PC-3 (cell line): ENCODE measurements around the gene ARHGAP19. TPM values are rescaled to one million over a fixed set of nuclear protein-coding genes. Genes with fewer than 3 reads are reported as not detected.

Source experiments
- ATAC-seq: fragments of 200-7000 bp; cut with Tn5 transposase; 2 replicates; pipeline ENCODE4 v1.9.1; 2020; ENCODE audit warnings: mild to moderate bottlenecking, moderate library complexity
- Bru-seq: library from RNA; stranded (reverse); fragments of 400-500 nt; gene quantifications from one replicate; lab custom pipeline; 2021; lab: Mats Ljungman, UMichigan
- BruChase-seq, 2 experiments: library from RNA; stranded (reverse); fragments of 400-500 nt; gene quantifications; one replicate each; lab custom pipeline; 2021; lab: Mats Ljungman, UMichigan
- BruUV-seq: library from RNA; stranded (reverse); fragments of 400-500 nt; replicated peaks from 2 replicates; lab custom pipeline; 2021; lab: Mats Ljungman, UMichigan
- CTCF ChIA-PET: fragments of 300-600 bp; sonication (Branson Sonifier 250); formaldehyde crosslinking; loops from one replicate; lab custom pipeline; 2022; ENCODE audit warnings: antibody characterized with exemption; lab: Charles Lee
- POLR2A ChIA-PET: fragments of 300-600 bp; sonication (Branson Sonifier 250); formaldehyde crosslinking; loops from one replicate; lab custom pipeline; 2022; ENCODE audit warnings: antibody characterized with exemption; ENCODE audit not compliant: unreplicated experiment; lab: Charles Lee
- DNase-seq: peaks from one replicate; pipeline ENCODE4 v3.0.0-alpha.2; 2015
- H2AFZ ChIP-seq: fragments of 300-600 bp; sonication (generic); 2 replicates; pipeline ENCODE4 v1.6.0; 2016; ENCODE audit warnings: antibody characterized with exemption, low read length
- H3F3A ChIP-seq: fragments of 300-600 bp; sonication (generic); one replicate; pipeline ENCODE4 v1.6.0; 2017; ENCODE audit warnings: antibody characterized with exemption, low read length, control low read depth, mild to moderate bottlenecking; ENCODE audit not compliant: unreplicated experiment
- H3K27ac ChIP-seq: fragments of 300-600 bp; sonication (generic); 2 replicates; pipeline ENCODE4 v1.5.1; 2016; ENCODE audit warnings: mild to moderate bottlenecking, low read length
- H3K27me3 ChIP-seq: fragments of 300-600 bp; sonication (generic); 2 replicates; pipeline ENCODE4 v1.6.1; 2016; ENCODE audit warnings: low read length, mixed read lengths
- H3K36me3 ChIP-seq: fragments of 300-600 bp; sonication (generic); 2 replicates; pipeline ENCODE4 v1.6.1; 2016; ENCODE audit warnings: low read depth, mixed run types, low read length, mixed read lengths
- H3K4me1 ChIP-seq: fragments of 300-600 bp; sonication (generic); 2 replicates; pipeline ENCODE4 v1.5.1; 2016; ENCODE audit warnings: low read length; ENCODE audit not compliant: insufficient read depth
- H3K4me2 ChIP-seq: fragments of 300-600 bp; sonication (generic); 2 replicates; pipeline ENCODE4 v1.6.0; 2016; ENCODE audit warnings: low read length
- H3K4me3 ChIP-seq: fragments of 300-600 bp; sonication (generic); 2 replicates; pipeline ENCODE4 v1.5.1; 2016; ENCODE audit warnings: mild to moderate bottlenecking, low read length, mixed read lengths
- H3K79me2 ChIP-seq: fragments of 300-600 bp; sonication (generic); 2 replicates; pipeline ENCODE4 v1.6.1; 2017; ENCODE audit warnings: low read length, mixed read lengths
- H3K9ac ChIP-seq: fragments of 300-600 bp; sonication (generic); 2 replicates; pipeline ENCODE4 v1.6.0; 2016; ENCODE audit warnings: mild to moderate bottlenecking, low read length
- H3K9me2 ChIP-seq: fragments of 300-600 bp; sonication (generic); replicated peaks from 2 replicates; pipeline ENCODE4 v1.6.1; 2016; ENCODE audit warnings: mixed run types, low read length, mixed read lengths
- H3K9me3 ChIP-seq: fragments of 300-600 bp; sonication (generic); 2 replicates; pipeline ENCODE4 v1.6.1; 2016; ENCODE audit warnings: low read length, mixed read lengths
- H4K20me1 ChIP-seq: fragments of 300-600 bp; sonication (generic); 2 replicates; pipeline ENCODE4 v1.6.1; 2016; ENCODE audit warnings: low read length, mixed read lengths
- CTCF ChIP-seq: fragments of 300-600 bp; sonication (generic); conservative IDR thresholded peaks from 2 replicates; pipeline ENCODE4 v1.5.1; 2017; ENCODE audit warnings: antibody characterized with exemption, low read depth, mild to moderate bottlenecking, low read length
- EZH2 ChIP-seq: fragments of 300-600 bp; sonication (generic); IDR thresholded peaks from one replicate; pipeline ENCODE4 v1.6.1; 2017; ENCODE audit warnings: antibody characterized with exemption, mild to moderate bottlenecking, low read length; ENCODE audit not compliant: unreplicated experiment
- EZH2phosphoT487 ChIP-seq: fragments of 300-600 bp; sonication (generic); IDR thresholded peaks from 2 replicates; pipeline ENCODE4 v1.6.1; 2018; ENCODE audit warnings: mild to moderate bottlenecking, antibody characterized with exemption, low read length, borderline replicate concordance
- intact Hi-C: fragments of 100-400 bp; cut with micrococcal nuclease; formaldehyde crosslinking; loops from 2 replicates; pipeline ENCODE4 v1.9.0; 2023
- long read RNA-seq: library from polyadenylated mRNA; unstranded; transcript quantifications from one replicate; pipeline ENCODE4 v2.0.0, GENCODE V29; 2021; ENCODE audit not compliant: unreplicated experiment
- total RNA-seq: library from RNA; depleted of rRNA; stranded (reverse); fragments of >200 nt; gene quantifications from 2 replicates; pipeline ENCODE4 v1.2.3, GENCODE V29; 2014; rRNA removed

ARHGAP19 gene, protein sequence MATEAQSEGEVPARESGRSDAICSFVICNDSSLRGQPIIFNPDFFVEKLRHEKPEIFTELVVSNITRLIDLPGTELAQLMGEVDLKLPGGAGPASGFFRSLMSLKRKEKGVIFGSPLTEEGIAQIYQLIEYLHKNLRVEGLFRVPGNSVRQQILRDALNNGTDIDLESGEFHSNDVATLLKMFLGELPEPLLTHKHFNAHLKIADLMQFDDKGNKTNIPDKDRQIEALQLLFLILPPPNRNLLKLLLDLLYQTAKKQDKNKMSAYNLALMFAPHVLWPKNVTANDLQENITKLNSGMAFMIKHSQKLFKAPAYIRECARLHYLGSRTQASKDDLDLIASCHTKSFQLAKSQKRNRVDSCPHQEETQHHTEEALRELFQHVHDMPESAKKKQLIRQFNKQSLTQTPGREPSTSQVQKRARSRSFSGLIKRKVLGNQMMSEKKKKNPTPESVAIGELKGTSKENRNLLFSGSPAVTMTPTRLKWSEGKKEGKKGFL
- 8.5 and 9.8 TPM in 2 replicates for total RNA-seq
- Bru-seq, nascent RNA, result percentile 62 among the genes with signal in this experiment
- BruChase-seq, experiment 1, labeled RNA remaining after a 6-hour chase, result percentile 87 among the genes with signal in this experiment
- BruChase-seq, experiment 2, labeled RNA remaining after a 2-hour chase, result percentile 75 among the genes with signal in this experiment
- long read RNA-seq, full-length matches to known transcripts, result 8 of 17 reads
- long read RNA-seq, partial matches to known transcripts, result 3 of 17 reads
- long read RNA-seq, other reads (novel, unspliced or antisense), result 6 of 17 reads

GRCh38 chr10:97292097-97292861 lies at the start of gene ARHGAP19:
TSS of gene ARHGAP19 (minus strand) at chr10:97292637. CDS start at chr10:97292627, 10 bp downstream.
- POLR2A ChIA-PET, result no interaction called here
- CTCF ChIA-PET, result no interaction called here
- intact Hi-C loops, result loop anchor here (1.0 kb wide), 2 partner anchors 41 to 108 kb away; no protein-coding TSS in a partner anchor

GRCh38 chr10:97341416-97341815 lies 49.0 kb upstream of the ARHGAP19 start:
- TF ChIP-seq EZH2 (no peak), CTCF (no peak), EZH2phosphoT487 (no peak)
- intact Hi-C loops, result no loop called here

More at GRCh38 chr10:97292097-97292861, at the start of gene ARHGAP19:
- Histone ChIP-seq H3K4me1 (no peaks in the 10 kb centered on the region; the same call in 1 of the 2 replicates), H3K36me3 (no peaks in the 10 kb centered on the region), H3K9me3 (no peaks in the 10 kb centered on the region), H3K4me2 (peak within 1 kb of the TSS; percentile 98), H3K9ac (peak within 1 kb of the TSS; percentile 81), H3K27ac (peak within 1 kb of the TSS; percentile 92), H3K9me2 (no peaks in the 10 kb centered on the region), H4K20me1 (no peaks in the 10 kb centered on the region), H3K27me3 (no peaks in the 10 kb centered on the region), H3K4me3 (peak within 1 kb of the TSS; percentile 86), H3F3A (peaks cover 5% of the 10 kb centered on the region), H2AFZ (peak within 1 kb of the TSS; percentile 78), H3K79me2 (peaks cover 15% of the 10 kb centered on the region)
- ATAC-seq (peak; percentile 93), DNase-seq (peak; percentile 96)
- TF ChIP-seq EZH2phosphoT487, result no peak
- peak; percentile 30; the same call in 1 of the 2 replicates for TF ChIP-seq CTCF
- no peak for TF ChIP-seq EZH2
- no TSS peak for BruUV-seq

More at GRCh38 chr10:97341416-97341815, 49.0 kb upstream of the ARHGAP19 start:
- Histone ChIP-seq H3K79me2 (no peaks in the 10 kb centered on the region), H3K27me3 (no peaks in the 10 kb centered on the region), H3K27ac (no peak overlapping the region), H3K4me2 (no peak overlapping the region), H2AFZ (no peak overlapping the region), H3K4me3 (no peak overlapping the region), H3K9ac (no peak overlapping the region), H3K36me3 (no peaks in the 10 kb centered on the region), H3K4me1 (peaks cover 13% of the 10 kb centered on the region), H3K9me2 (no peaks in the 10 kb centered on the region), H4K20me1 (no peaks in the 10 kb centered on the region), H3F3A (no peaks in the 10 kb centered on the region), H3K9me3 (no peaks in the 10 kb centered on the region)
- CTCF ChIA-PET, result no interaction called here
- POLR2A ChIA-PET, result no interaction called here
- ATAC-seq (no peak), DNase-seq (no peak)
- no TSS peak for BruUV-seq
